Esophagus squamous epithelium (tissue), 5 donors: ENCODE results near the gene ALDH16A1. TPM values are rescaled to one million over a fixed set of nuclear protein-coding genes. Genes with fewer than 3 reads are reported as not detected.

Source experiments
- DNase-seq: peaks from one replicate; lab custom pipeline; 2025; lab: John Stamatoyannopoulos, UW
- H3K27ac ChIP-seq, 4 donors: fragments of 200-600 bp; sonication (generic); one replicate each; pipeline ENCODE4 v1.5.1; 2016 to 2019; ENCODE audit warnings: mild to moderate bottlenecking in 1 of 4
- H3K27me3 ChIP-seq, 4 donors: fragments of 200-600 bp; sonication (generic); 1 replicate in 3 of 4; 2 replicates in 1 of 4; pipeline versions ENCODE4 v1.5.1 to v1.6.0; 2017 to 2021; ENCODE audit warnings: antibody characterized with exemption in 1 of 4
- H3K36me3 ChIP-seq, 3 donors: fragments of 200-600 bp; sonication (generic); one replicate each; pipeline ENCODE4 v1.5.1; 2016 to 2019
- H3K4me1 ChIP-seq, 3 donors: fragments of 200-600 bp; sonication (generic); one replicate each; pipeline ENCODE4 v1.5.1; 2017 to 2019
- H3K4me3 ChIP-seq, 4 donors: fragments of 200-600 bp; sonication (generic); 1 replicate in 3 of 4; 2 replicates in 1 of 4; pipeline ENCODE4 v1.5.1; 2016 to 2019; ENCODE audit warnings: mild to moderate bottlenecking in 2 of 4, moderate library complexity in 1 of 4
- H3K9me3 ChIP-seq, 3 donors: fragments of 200-600 bp; sonication (generic); one replicate each; pipeline ENCODE4 v1.5.1; 2016 to 2019
- POLR2A ChIP-seq, 4 donors: fragments of 450-650 bp; IDR thresholded peaks; one replicate each; pipeline ENCODE4 v1.6.1; 2017; ENCODE audit warnings: antibody characterized with exemption in 4 of 4, mild to moderate bottlenecking in 4 of 4, moderate library complexity in 3 of 4
- WGBS, 2 donors: methylation state at CpG; one replicate each; pipeline ENCODE4 v1.1.5; 2018; 5-methylcytosine and 5-hydroxymethylcytosine counted together
- intact Hi-C: fragments of 100-400 bp; cut with DNase I; formaldehyde crosslinking; loops from one replicate; pipeline ENCODE4 v1.15.0; 2022
- total RNA-seq, 4 donors: library from RNA; depleted of rRNA; stranded (reverse); fragments of >200 nt; gene quantifications; one replicate each; pipeline ENCODE4 v1.1.0, GENCODE V29; 2016
- TF ChIP-seq, protein P1 (sequence below), 6 experiments: fragments of 450-650 bp in 4 of 6; fragments of 200-600 bp in 2 of 6; sonication (generic) in 2 of 6; IDR thresholded peaks; one replicate each; pipeline ENCODE4 v1.5.1; 2016 to 2019; ENCODE audit warnings: antibody characterized with exemption in 6 of 6, mild to moderate bottlenecking in 4 of 6, moderate library complexity in 4 of 6
- donor health status: DM: yes; HTN: yes; CAD: no.

ALDH16A1 gene
- total RNA-seq, 4 donors from 2014 or later, result 35.9 to 56.5 (median 39.0) TPM

- DNase-seq, result no peak
- Histone ChIP-seq H3K4me3 (no peak overlapping the region), H3K9me3 (no peaks in the 10 kb centered on the region), H3K4me1 (peaks cover 10 to 36% (median 12%) of the 10 kb centered on the region in 3 donors), H3K27ac (no peak overlapping the region), H3K27me3 (no peaks in the 10 kb centered on the region), H3K36me3 (no peaks in the 10 kb centered on the region)
- 82 to 89% methylated on average over 8 to 10 of the region's 12 CpGs for WGBS, 2 donors
- TF ChIP-seq POLR2A (IDR thresholded peaks at IDR 0.05), result no peak
- TF ChIP-seq, protein P1, sequence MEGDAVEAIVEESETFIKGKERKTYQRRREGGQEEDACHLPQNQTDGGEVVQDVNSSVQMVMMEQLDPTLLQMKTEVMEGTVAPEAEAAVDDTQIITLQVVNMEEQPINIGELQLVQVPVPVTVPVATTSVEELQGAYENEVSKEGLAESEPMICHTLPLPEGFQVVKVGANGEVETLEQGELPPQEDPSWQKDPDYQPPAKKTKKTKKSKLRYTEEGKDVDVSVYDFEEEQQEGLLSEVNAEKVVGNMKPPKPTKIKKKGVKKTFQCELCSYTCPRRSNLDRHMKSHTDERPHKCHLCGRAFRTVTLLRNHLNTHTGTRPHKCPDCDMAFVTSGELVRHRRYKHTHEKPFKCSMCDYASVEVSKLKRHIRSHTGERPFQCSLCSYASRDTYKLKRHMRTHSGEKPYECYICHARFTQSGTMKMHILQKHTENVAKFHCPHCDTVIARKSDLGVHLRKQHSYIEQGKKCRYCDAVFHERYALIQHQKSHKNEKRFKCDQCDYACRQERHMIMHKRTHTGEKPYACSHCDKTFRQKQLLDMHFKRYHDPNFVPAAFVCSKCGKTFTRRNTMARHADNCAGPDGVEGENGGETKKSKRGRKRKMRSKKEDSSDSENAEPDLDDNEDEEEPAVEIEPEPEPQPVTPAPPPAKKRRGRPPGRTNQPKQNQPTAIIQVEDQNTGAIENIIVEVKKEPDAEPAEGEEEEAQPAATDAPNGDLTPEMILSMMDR (IDR thresholded peaks at IDR 0.05), result no peak
- intact Hi-C loops, result loop anchor here (2.0 to 5.0 kb wide), 2 partner anchors 34 to 63 kb away; no protein-coding TSS in a partner anchor
Measured at GRCh38 chr19:49507803-49508494, 54.9 kb downstream of the ALDH16A1 start.

DNA sequence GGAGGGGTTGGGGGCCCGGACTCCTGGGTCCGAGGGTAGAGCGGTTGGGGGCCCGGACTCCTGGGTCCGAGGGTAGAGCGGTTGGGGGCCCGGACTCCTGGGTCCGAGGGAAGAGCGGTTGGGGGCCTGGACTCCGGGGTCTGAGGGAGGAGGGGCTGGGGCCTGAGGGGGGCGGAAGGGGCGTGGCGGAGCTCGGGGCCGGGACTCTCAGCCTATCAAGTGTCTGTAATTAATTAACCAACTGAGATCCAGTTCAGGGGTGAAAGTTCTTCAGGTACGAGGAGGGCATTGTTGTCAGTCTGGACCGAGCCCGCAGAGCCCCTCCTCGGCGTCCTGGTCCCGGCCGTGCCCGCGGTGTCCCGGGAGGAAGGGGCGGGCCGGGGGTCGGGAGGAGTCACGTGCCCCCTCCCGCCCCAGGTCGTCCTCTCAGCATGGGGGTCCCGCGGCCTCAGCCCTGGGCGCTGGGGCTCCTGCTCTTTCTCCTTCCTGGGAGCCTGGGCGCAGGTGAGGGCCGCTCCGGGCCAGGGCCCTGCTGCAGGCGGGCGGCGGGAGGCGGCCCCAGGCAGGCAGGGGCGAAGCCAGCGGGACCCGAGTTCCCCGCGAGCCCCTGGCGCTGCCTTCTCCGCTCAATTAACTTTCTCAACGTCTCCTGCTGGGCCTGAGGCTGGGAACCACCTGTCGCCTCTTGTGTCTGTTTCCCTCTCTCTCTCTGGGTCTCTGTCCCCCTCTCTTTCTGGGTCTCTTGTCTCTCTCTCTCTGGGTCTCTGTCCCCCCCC is 60.1 kb downstream of the ALDH16A1 start:
- Histone ChIP-seq H3K27me3 (no peaks in the 10 kb centered on the region), H3K9me3 (no peaks in the 10 kb centered on the region), H3K36me3 (peaks cover 0 to 13% (median 0%) of the 10 kb centered on the region in 3 donors), H3K27ac (peak overlapping the region; percentile 81 to 94 (median 92)), H3K4me1 (peaks cover 19 to 52% (median 20%) of the 10 kb centered on the region in 3 donors), H3K4me3 (peak overlapping the region; percentile 59 to 79 (median 70))
- intact Hi-C loops, result no loop called here
- 0 to 3% methylated on average over 3 to 14 of the region's 50 CpGs for WGBS, 2 donors
- TF ChIP-seq POLR2A (IDR thresholded peaks at IDR 0.05), result no peak
- TF ChIP-seq, protein P1 (IDR thresholded peaks at IDR 0.05), result no peak
- no peak for DNase-seq

DNA sequence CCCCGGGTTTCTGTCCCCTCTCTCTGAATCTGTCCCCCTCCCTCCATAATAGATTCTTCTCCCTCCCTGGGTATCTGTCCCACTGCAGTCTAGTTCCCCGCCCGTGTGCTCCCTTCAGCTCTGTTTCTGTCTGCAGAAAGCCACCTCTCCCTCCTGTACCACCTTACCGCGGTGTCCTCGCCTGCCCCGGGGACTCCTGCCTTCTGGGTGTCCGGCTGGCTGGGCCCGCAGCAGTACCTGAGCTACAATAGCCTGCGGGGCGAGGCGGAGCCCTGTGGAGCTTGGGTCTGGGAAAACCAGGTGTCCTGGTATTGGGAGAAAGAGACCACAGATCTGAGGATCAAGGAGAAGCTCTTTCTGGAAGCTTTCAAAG is 60.7 kb downstream of the ALDH16A1 start:
- peaks cover 19 to 52% (median 20%) of the 10 kb centered on the region in 3 donors for H3K4me1 ChIP-seq
- H3K4me3 ChIP-seq, result peak overlapping the region; percentile 59 to 79 (median 70)
- intact Hi-C loops, result no loop called here
- peaks cover 0 to 13% (median 0%) of the 10 kb centered on the region in 3 donors for H3K36me3 ChIP-seq
- H3K27me3 ChIP-seq, result no peaks in the 10 kb centered on the region
- DNase-seq, result no peak
- WGBS, 2 donors, result 19 to 27% methylated on average over 4 to 5 of the region's 12 CpGs
- peak overlapping the region in 3 of 4 donors; percentile 91 to 94 (median 92) for H3K27ac ChIP-seq
- no peak for TF ChIP-seq POLR2A (IDR thresholded peaks at IDR 0.05)
- TF ChIP-seq, protein P1 (IDR thresholded peaks at IDR 0.05), result no peak
- H3K9me3 ChIP-seq, result no peaks in the 10 kb centered on the region

- Histone ChIP-seq H3K4me3 (peak overlapping the region in 3 of 4 donors; percentile 67 to 79 (median 72)), H3K27me3 (no peaks in the 10 kb centered on the region), H3K27ac (peak overlapping the region in 3 of 4 donors; percentile 91 to 94 (median 92)), H3K9me3 (no peaks in the 10 kb centered on the region), H3K4me1 (peaks cover 19 to 52% (median 20%) of the 10 kb centered on the region in 3 donors), H3K36me3 (peaks cover 0 to 13% (median 0%) of the 10 kb centered on the region in 3 donors)
- no peak for DNase-seq
- intact Hi-C loops, result no loop called here
- 78 to 80% methylated on average over 11 to 20 of the region's 21 CpGs for WGBS, 2 donors
- TF ChIP-seq POLR2A (IDR thresholded peaks at IDR 0.05), result no peak
- TF ChIP-seq, protein P1 (IDR thresholded peaks at IDR 0.05), result no peak
Measured at GRCh38 chr19:49514151-49514550, 61.1 kb downstream of the ALDH16A1 start.
